Activated T-helper 2 cell treated with anti-CD3 and anti-CD28 coated beads, Interferon-gamma antibody, Interleukin-2, Interleukin-4, amounts not matched to agents 10 μg/mL and 5 μg/mL and 100 μg/mL, durations not matched to agents 14 hours and 24 hours and 36 hours (primary cell): ENCODE measurements around the gene CLEC16A. TPM values are rescaled to one million over a fixed set of nuclear protein-coding genes. Genes with fewer than 3 reads are reported as not detected.
"Not testable (repeated sequence)": the region's sequence is repeated elsewhere in the genome, so short reads cannot be mapped to it uniquely, and the experiment has no call there.

Source experiments
- DNase-seq: peaks from one replicate; pipeline ENCODE4 v3.0.0; 2021; ENCODE audit warnings: low spot score
- H3K27ac Mint-ChIP-seq: one replicate; pipeline ENCODE4 v1.8.0; 2021; ENCODE audit warnings: mixed read lengths
- H3K27me3 Mint-ChIP-seq: one replicate; pipeline ENCODE4 v1.8.0; 2021; ENCODE audit warnings: low read depth, mixed read lengths
- H3K36me3 Mint-ChIP-seq: one replicate; pipeline ENCODE4 v1.8.0; 2021; ENCODE audit warnings: low read depth, mixed read lengths
- H3K4me1 Mint-ChIP-seq: one replicate; pipeline ENCODE4 v1.8.0; 2021; ENCODE audit warnings: low read depth, mixed read lengths
- H3K4me3 Mint-ChIP-seq: one replicate; pipeline ENCODE4 v1.8.0; 2021; ENCODE audit warnings: low read depth, mild to moderate bottlenecking, moderate library complexity, mixed read lengths
- H3K9me3 Mint-ChIP-seq: one replicate; pipeline ENCODE4 v1.8.0; 2021; ENCODE audit warnings: mixed read lengths
- intact Hi-C: fragments of 100-400 bp; cut with micrococcal nuclease; formaldehyde crosslinking; loops from one replicate; pipeline ENCODE4 v1.15.1; 2023
- total RNA-seq: library from RNA; stranded (reverse); gene quantifications from 2 replicates; pipeline ENCODE4 v1.2.3, GENCODE V29; 2022

CLEC16A gene
- total RNA-seq, 1 donor from 2014 or later: 48.7 TPM

DNA sequence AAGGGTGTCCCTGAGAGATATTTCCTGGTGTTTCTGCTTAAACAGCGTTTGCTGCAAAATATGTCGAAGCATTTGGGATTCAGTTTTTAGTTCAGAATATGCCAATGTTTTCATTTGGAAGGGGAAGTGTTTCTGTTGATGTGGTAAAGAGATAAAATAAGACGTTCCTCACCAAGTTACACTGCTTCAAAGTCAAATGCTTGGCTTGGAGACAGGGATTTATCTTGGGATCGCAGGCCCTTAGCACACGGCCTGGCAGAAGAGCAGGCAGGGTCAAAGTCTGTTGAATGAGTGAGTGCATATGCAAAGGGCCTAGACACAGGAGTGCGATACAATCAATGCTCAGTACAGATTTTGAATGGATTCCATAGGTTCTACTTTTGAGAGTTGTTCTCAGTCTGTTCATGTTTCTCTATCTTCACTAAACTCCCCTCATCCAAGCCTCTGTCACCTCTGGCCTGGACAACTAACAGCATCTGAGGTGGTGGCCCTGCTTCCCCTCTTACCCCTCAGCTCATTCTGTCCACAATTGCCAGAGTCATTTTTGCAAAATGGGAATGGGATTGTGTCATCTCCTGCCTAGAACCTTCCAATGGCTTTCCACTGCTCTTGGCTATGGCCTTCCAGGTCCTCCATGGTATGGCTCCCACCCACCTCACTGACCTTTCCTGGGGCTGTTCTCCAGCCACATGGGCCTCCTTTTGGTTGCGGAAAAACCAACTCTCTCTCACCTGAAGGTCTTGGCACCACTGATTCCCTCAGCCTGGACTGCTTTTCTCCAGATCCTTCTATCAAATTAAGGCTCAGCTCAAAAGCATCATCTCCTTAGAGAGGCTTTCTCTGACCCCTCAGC lies 5.3 kb upstream of the CLEC16A start:
- DNase-seq: no peak
- intact Hi-C loops: no loop called here
- peaks cover 54% of the 10 kb centered on the region for H3K36me3 Mint-ChIP-seq
- H3K9me3 Mint-ChIP-seq: no peaks in the 10 kb centered on the region
- H3K27ac Mint-ChIP-seq: peak overlapping the region; percentile 67
- H3K27me3 Mint-ChIP-seq: no peaks in the 10 kb centered on the region
- peaks cover 69% of the 10 kb centered on the region for H3K4me1 Mint-ChIP-seq
- peak overlapping the region; percentile 93 for H3K4me3 Mint-ChIP-seq

DNA sequence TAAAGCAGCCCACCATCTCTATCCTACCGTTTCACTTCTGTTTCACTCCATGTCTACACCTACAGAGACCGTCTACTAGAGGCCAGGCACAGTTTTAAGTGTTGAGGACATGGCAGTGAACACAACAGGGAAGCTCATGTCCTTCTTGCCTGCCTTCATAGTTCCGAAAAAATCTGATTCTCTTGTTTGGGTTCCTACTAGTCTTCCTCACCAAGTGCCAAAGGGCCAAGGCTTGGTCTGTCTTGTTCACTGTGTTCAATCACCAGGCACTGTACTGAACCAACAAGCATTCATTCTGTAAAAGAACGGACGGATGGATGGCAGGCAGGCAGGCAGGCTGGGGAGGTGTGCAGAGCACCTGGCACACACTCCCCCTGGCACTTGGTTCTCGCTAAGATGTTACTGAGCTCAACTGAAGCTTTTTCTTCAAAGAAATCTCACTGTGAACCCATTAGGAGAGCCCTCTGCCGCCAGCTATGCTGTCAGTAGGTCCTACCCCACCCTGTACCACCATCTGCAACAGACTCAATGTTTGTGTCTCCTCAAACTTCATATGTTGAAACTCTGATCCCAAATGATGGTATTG lies 4.6 kb upstream of the CLEC16A start:
- Mint-ChIP-seq H3K27ac (peak overlapping the region; percentile 10), H3K36me3 (peaks cover 48% of the 10 kb centered on the region), H3K27me3 (no peaks in the 10 kb centered on the region), H3K4me1 (peaks cover 67% of the 10 kb centered on the region), H3K9me3 (no peaks in the 10 kb centered on the region), H3K4me3 (peak overlapping the region; percentile 93)
- intact Hi-C loops: loop anchor here (5.0 kb wide), 3 partner anchors 858 to 1143 kb away; partner anchors contain the start of genes GSPT1 and ZC3H7A
- DNase-seq: no peak

DNA sequence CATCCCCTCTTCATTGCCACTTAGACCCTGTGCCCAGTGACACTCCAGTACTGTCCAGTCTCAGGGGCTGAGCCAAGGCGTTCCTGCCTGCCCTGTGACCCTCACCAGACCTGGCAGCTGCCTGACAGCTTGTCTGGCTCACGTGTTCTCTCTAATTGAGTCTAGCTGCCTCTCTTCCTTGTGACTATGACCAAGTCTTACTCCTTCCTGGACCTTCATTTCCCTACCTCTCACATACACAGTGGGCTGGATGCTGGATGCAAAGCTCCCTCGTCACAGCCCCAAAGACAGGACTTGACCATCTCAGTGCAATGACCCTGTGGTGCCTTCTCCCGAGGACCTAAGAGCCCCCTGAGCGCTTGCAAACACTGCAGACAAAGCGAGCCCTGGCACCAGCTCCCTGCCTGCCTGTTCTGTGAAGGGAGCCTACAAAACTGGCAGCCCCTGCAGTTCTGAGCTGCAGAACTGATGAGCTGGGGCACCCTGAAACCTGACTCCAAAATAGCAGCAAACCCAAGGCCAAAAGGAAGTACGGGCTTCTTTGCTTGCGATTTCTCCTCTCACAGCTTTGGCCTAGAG lies 3.8 kb upstream of the CLEC16A start:
- H3K4me1 Mint-ChIP-seq: peaks cover 69% of the 10 kb centered on the region
- DNase-seq: no peak
- H3K27ac Mint-ChIP-seq: peak overlapping the region; percentile 21
- peak overlapping the region; percentile 93 for H3K4me3 Mint-ChIP-seq
- peaks cover 46% of the 10 kb centered on the region for H3K36me3 Mint-ChIP-seq
- intact Hi-C loops: loop anchor here (5.0 kb wide), 3 partner anchors 857 to 1142 kb away; partner anchors contain the start of genes GSPT1 and ZC3H7A
- H3K27me3 Mint-ChIP-seq: no peaks in the 10 kb centered on the region
- no peaks in the 10 kb centered on the region for H3K9me3 Mint-ChIP-seq

DNA sequence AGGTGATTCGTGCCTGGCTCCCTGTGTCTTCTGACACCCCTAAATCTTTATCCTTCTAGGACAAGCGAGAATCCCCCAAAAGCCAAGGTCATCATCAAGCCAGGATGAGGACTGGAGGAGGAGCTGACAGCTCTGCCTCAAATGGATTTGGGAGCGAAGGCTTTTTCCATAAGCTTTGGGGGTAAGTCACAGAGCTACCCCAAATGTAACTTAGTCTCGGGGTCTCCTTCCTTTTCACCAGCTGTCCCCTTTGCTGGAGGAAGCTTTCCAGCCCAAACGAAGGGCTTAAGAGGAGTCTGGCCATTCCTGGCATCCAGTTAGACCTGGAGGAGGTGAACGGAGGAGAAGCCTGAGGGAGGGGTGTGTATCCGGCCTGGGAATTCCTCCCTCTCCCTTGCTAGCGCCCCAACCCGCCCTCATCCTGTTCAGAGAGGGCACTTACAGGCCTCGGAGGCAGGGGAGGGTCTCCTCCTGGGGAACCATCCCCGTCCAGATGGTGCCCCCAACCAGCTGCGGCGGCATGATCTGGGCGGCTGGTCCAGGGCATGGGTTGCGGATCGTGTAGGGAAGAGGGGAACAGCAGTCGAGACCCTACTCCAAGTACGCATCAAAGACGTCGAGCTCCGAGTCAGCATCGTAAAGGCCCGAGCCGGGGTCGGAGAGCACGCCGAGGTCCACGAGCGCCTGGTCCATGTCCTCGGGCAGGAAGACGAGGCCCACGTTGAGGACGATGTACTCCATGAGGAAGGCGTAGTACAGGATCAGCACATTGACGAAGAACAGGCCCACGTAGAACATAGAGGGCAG lies 3.0 kb upstream of the CLEC16A start:
- no peaks in the 10 kb centered on the region for H3K9me3 Mint-ChIP-seq
- peaks cover 68% of the 10 kb centered on the region for H3K4me1 Mint-ChIP-seq
- DNase-seq: no peak
- H3K4me3 Mint-ChIP-seq: peak overlapping the region; percentile 93
- intact Hi-C loops: loop anchor here (5.0 kb wide), 3 partner anchors 856 to 1141 kb away; partner anchors contain the start of genes GSPT1 and ZC3H7A
- peak overlapping the region; percentile 84 for H3K27ac Mint-ChIP-seq
- no peaks in the 10 kb centered on the region for H3K27me3 Mint-ChIP-seq
- H3K36me3 Mint-ChIP-seq: peaks cover 39% of the 10 kb centered on the region

DNA sequence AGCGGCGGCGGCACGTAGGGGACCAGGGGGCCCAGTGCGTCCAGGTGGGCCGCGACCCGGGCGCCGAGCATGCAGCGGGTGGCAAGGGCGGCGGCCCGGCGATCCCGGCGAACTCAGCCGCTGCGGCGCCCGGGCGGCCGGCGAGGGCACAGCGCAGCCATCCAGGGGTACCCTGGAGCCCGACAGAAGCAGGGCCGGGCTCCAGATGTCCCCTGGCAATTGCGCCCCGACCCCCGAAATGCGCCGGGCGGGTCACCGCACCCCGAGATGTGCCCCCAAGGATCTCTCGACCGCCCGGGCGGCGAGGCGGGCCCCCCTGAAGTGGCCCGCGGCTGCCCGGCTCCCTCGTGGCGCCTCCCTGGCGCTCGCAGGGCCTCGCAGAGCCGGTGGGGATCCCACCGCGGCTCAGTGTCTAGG lies 2.4 kb upstream of the CLEC16A start:
- not testable (repeated sequence) for H3K27me3 Mint-ChIP-seq, DNase-seq, H3K27ac Mint-ChIP-seq, H3K9me3 Mint-ChIP-seq
- intact Hi-C loops: loop anchor here (5.0 kb wide), 3 partner anchors 855 to 1140 kb away; partner anchors contain the start of genes GSPT1 and ZC3H7A
- H3K36me3 Mint-ChIP-seq: peaks cover 34% of the 10 kb centered on the region
- peaks cover 66% of the 10 kb centered on the region for H3K4me1 Mint-ChIP-seq
- peak overlapping the region; percentile 93 for H3K4me3 Mint-ChIP-seq

DNA sequence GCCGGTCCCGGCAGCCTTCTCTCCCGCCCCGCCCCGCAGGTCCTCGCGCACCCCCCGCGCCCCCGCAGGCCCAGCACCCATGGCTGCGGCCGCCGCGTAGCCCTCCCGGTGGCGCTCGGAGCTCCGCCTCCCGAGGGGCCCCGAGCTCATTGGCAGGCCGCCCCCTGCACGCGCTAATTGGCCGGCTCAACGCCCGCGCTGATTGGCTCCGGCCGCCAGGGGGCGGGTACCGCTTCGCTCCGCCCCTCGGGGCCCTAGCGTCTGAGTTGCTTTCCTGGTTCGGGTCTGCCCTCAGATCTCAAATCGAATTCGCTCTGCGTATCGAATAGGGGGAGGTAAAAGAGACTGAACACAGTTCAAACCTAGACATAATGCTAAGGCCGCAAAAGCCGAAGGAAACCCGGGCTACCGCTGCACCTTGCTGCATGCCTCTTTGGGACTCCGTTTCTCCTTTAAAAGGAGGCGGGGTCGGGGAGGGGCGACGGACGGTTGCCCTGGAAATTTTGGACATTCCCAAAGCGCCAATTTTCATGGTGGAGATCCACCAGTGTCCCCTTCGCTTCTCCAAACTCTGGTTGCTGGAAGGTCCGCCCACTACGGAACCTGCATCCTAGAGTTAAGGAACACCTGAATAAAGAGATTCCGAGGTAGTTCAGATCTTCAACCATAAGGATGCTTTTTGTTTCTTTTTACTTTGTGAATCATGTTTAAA lies 1.9 kb upstream of the CLEC16A start, which contains the start of gene DEXI:
Gene DEXI, minus strand, starts transcription at position 117 of the 712 bp plus-strand sequence. CDS start 463 bp downstream, outside the sequence.
- Mint-ChIP-seq H3K27me3 (no peaks in the 10 kb centered on the region), H3K36me3 (peaks cover 31% of the 10 kb centered on the region), H3K4me1 (peaks cover 60% of the 10 kb centered on the region), H3K9me3 (no peaks in the 10 kb centered on the region), H3K4me3 (peak within 1 kb of the TSS; percentile 93), H3K27ac (peak within 1 kb of the TSS; percentile 84)
- intact Hi-C loops: loop anchor here (5.0 kb wide), 3 partner anchors 855 to 1140 kb away; partner anchors contain the start of genes GSPT1 and ZC3H7A
- peak; percentile 94 for DNase-seq

DNA sequence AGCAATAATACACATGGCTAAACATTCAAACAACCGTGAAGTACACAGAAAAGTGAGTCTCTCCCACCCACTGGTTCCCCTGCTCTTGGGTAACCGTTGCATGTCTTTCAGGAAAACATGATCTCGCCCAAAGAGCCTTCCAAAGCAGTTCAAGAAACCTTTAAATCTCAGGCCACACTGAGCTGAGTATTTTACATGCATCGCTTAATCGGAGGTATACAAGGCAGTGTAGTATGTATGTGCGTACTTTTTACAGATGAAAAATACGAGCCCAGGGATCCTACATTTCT lies 1.4 kb upstream of the CLEC16A start:
- Mint-ChIP-seq H3K27me3 (no peaks in the 10 kb centered on the region), H3K4me1 (peaks cover 55% of the 10 kb centered on the region), H3K4me3 (peak overlapping the region; percentile 62), H3K36me3 (peaks cover 29% of the 10 kb centered on the region), H3K9me3 (no peaks in the 10 kb centered on the region), H3K27ac (no peak overlapping the region)
- DNase-seq: no peak
- intact Hi-C loops: loop anchor here (5.0 kb wide), 3 partner anchors 854 to 1139 kb away; partner anchors contain the start of genes GSPT1 and ZC3H7A

DNA sequence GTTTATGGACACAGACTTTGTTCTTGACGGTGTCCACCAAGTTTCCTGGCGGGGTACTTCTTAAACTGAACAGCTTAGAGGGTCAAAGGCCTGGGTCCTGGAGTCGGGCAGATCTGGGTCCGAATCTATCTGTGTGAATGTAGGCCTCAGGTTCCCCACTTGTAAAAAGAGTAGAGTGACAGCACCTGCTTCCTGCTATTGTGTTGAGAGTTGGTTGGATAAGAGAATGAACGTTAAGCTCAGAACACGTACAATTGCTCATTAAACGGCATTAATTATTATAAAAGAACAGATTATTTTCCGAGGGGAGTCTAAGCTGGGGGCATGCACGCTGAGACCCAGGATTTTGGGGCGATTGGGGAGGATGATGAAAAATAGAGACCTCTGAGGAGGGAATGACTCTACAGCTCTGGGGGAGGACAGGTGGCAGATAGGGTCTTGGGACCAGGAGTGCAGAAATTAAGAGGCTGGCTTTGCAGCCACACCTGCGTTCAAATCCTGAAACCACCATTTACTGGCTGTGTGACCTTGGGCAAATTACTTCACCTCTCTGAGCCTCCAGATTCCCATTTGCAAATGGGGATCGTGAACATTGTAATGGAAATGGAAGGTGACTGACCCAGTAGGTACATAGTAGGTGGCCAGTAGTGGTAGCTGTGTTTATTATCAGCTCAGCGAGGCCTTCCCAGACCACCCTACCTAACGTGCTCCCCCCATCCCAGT lies 862 bp downstream of the CLEC16A start:
- H3K36me3 Mint-ChIP-seq: peaks cover 8% of the 10 kb centered on the region
- peak overlapping the region; percentile 79 for H3K27ac Mint-ChIP-seq
- DNase-seq: no peak
- H3K4me3 Mint-ChIP-seq: peak overlapping the region; percentile 82
- intact Hi-C loops: loop anchor here (2.0 kb wide), 2 partner anchors 66 to 202 kb away; partner anchors contain the start of gene NUBP1
- no peaks in the 10 kb centered on the region for H3K9me3 Mint-ChIP-seq
- H3K27me3 Mint-ChIP-seq: no peaks in the 10 kb centered on the region
- peaks cover 47% of the 10 kb centered on the region for H3K4me1 Mint-ChIP-seq

DNA sequence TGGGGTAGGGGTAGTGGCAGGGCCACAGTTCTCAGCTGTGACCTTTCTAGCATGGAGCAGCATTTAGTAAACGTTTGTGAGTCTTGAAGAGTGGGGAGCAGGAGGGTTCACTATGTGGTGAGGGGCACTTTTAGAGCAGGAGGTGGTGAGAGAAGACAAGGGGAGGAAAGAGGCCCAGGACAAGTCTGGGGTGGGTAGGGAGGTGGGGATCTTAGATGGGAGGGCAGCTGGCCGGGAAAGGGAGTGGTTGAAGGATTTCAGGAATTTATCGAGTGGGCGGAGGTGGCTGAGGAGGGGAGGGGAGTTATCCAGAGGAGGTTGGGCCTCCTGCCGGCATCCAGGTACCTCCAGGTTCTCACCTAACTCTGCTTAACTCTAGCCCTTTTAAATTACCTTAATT lies 1.9 kb downstream of the CLEC16A start:
- Mint-ChIP-seq H3K4me3 (peak overlapping the region; percentile 82), H3K27ac (no peak overlapping the region), H3K27me3 (no peaks in the 10 kb centered on the region), H3K4me1 (peaks cover 39% of the 10 kb centered on the region), H3K36me3 (no peaks in the 10 kb centered on the region), H3K9me3 (no peaks in the 10 kb centered on the region)
- intact Hi-C loops: no loop called here
- no peak for DNase-seq

DNA sequence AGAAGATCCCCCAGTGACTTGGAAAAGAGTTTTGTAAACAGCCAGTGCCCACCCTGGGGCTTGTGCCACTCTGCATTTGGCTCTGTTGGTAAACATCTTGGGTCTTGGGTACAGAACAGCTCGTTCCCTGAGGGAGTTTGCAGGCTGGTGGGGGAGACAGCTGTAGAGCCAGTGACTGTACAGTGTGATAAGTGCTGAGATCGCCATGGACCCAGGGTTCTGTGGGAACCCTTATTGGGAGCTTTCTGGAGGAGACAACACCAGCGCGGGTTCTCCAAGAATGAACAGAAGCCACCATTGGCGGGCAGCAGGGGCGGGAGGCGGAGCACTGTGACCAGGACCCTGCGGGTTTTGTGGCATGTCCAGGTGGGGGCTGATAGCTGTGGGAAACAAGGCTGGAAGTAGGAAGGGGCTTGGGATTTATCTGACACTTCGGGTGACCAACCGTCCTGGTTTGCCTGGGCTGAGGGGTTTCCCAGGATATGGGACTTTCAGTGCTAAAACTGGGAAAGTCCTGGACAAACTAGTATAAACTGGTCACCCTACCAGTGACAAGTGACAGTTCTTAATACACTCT lies 2.9 kb downstream of the CLEC16A start:
- Mint-ChIP-seq H3K9me3 (no peaks in the 10 kb centered on the region), H3K27ac (no peak overlapping the region)

DNA sequence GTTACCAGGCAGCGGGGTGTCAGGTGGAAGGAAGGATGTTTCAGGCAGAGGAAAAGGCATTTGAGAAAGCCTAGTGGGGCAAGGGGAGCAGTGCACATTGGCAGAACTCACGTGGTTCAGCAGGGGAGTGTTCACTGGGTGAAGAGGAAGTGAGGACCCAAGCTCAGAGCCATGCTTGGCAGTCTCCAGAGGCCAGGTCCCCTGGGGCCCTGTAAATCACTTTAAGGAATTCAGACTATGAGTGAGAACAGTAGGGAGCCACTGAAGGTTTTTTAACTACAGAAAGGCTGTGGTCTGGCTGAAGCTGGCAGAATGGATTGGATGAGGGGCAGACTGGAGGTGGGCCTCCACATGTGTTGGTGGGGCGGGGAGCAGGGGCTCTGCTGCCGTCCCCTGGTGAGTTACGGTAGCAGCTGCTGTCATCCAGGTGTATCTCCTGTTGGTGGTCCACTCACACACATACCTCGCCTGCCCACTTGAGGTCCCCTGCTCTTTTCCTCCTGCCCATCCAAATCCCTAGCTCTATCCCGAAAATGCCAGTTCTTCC lies 5.1 kb downstream of the CLEC16A start:
- Mint-ChIP-seq H3K9me3 (no peaks in the 10 kb centered on the region), H3K36me3 (no peaks in the 10 kb centered on the region), H3K4me3 (no peak overlapping the region), H3K4me1 (peaks cover 40% of the 10 kb centered on the region), H3K27me3 (no peaks in the 10 kb centered on the region), H3K27ac (peak overlapping the region; percentile 53)
- intact Hi-C loops: no loop called here
- peak; percentile 44 for DNase-seq

More for the DNA sequence above, 2.9 kb downstream of the CLEC16A start:
- H3K4me3 Mint-ChIP-seq: no peak overlapping the region
- DNase-seq: no peak
- no peaks in the 10 kb centered on the region for H3K27me3 Mint-ChIP-seq
- H3K4me1 Mint-ChIP-seq: peaks cover 39% of the 10 kb centered on the region
- no peaks in the 10 kb centered on the region for H3K36me3 Mint-ChIP-seq
- intact Hi-C loops: no loop called here
